Progenitor cell of endocrine pancreas (in vitro differentiated cells): ENCODE data around the gene KIF3C. TPM values are rescaled to one million over a fixed set of nuclear protein-coding genes. Genes with fewer than 3 reads are reported as not detected.
A peak's percentile ranks its signal among the peaks of the same experiment; 100 is the strongest.

Source experiments
- DNase-seq: peaks from one replicate; pipeline ENCODE4 v3.0.0; 2021; ENCODE audit warnings: low spot score; ENCODE audit not compliant: unreplicated experiment
- H3K27ac Mint-ChIP-seq: 2 replicates; pipeline ENCODE4 v1.8.0; 2021; ENCODE audit warnings: mild to moderate bottlenecking, moderate library complexity, mixed read lengths
- H3K27me3 Mint-ChIP-seq: 2 replicates; pipeline ENCODE4 v1.8.0; 2021; ENCODE audit warnings: mixed read lengths
- H3K36me3 Mint-ChIP-seq: 2 replicates; pipeline ENCODE4 v1.8.0; 2022; ENCODE audit warnings: mixed read lengths; ENCODE audit not compliant: insufficient read depth
- H3K4me1 Mint-ChIP-seq: 2 replicates; pipeline ENCODE4 v1.8.0; 2021; ENCODE audit warnings: low read depth, mixed read lengths
- H3K4me3 Mint-ChIP-seq: 2 replicates; pipeline ENCODE4 v1.8.0; 2021; ENCODE audit warnings: low read depth, mild to moderate bottlenecking, moderate library complexity, mixed read lengths
- H3K9me3 Mint-ChIP-seq: 2 replicates; pipeline ENCODE4 v1.8.0; 2021; ENCODE audit warnings: low read depth, mixed read lengths
- CTCF ChIP-seq: fragments of 200-600 bp; sonication (generic); IDR thresholded peaks from one replicate; pipeline ENCODE4 v1.5.0; 2021; ENCODE audit warnings: antibody characterized with exemption, mild to moderate bottlenecking; ENCODE audit not compliant: unreplicated experiment
- total RNA-seq: library from RNA; stranded (reverse); gene quantifications from 2 replicates; pipeline ENCODE4 v1.2.1, GENCODE V29; 2021

The KIF3C gene
- total RNA-seq, 1 donor from 2014 or later, result 42.3 TPM

GRCh38 chr2:25887624-25888242, 94.6 kb downstream of the KIF3C start:
- DNase-seq, result no peak
- H3K36me3 Mint-ChIP-seq, result no peaks in the 10 kb centered on the region
- H3K27me3 Mint-ChIP-seq, result peaks cover 8% of the 10 kb centered on the region
- H3K27ac Mint-ChIP-seq, result no peak overlapping the region
- H3K9me3 Mint-ChIP-seq, result no peaks in the 10 kb centered on the region
- H3K4me1 Mint-ChIP-seq, result no peaks in the 10 kb centered on the region
- no peak for TF ChIP-seq CTCF
- no peak overlapping the region for H3K4me3 Mint-ChIP-seq

GRCh38 chr2:25885933-25886332, 96.4 kb downstream of the KIF3C start:
- Mint-ChIP-seq H3K27ac (no peak overlapping the region), H3K9me3 (no peaks in the 10 kb centered on the region), H3K27me3 (peaks cover 21% of the 10 kb centered on the region), H3K4me1 (no peaks in the 10 kb centered on the region), H3K4me3 (no peak overlapping the region), H3K36me3 (no peaks in the 10 kb centered on the region)
- no peak for TF ChIP-seq CTCF
- no peak for DNase-seq

- H3K36me3 Mint-ChIP-seq, result no peaks in the 10 kb centered on the region
- H3K27me3 Mint-ChIP-seq, result peaks cover 29% of the 10 kb centered on the region
- peaks cover 5% of the 10 kb centered on the region for H3K4me1 Mint-ChIP-seq
- no peaks in the 10 kb centered on the region for H3K9me3 Mint-ChIP-seq
- no peak for TF ChIP-seq CTCF
- DNase-seq, result no peak
- H3K27ac Mint-ChIP-seq, result no peak overlapping the region
- H3K4me3 Mint-ChIP-seq, result no peak overlapping the region
Measured at GRCh38 chr2:25881764-25882163, 100.5 kb downstream of the KIF3C start.

- H3K27ac Mint-ChIP-seq, result no peak overlapping the region
- peaks cover 23% of the 10 kb centered on the region for H3K27me3 Mint-ChIP-seq
- H3K9me3 Mint-ChIP-seq, result no peaks in the 10 kb centered on the region
- peaks cover 8% of the 10 kb centered on the region for H3K4me1 Mint-ChIP-seq
- no peak for DNase-seq
- TF ChIP-seq CTCF, result no peak
- H3K36me3 Mint-ChIP-seq, result no peaks in the 10 kb centered on the region
- H3K4me3 Mint-ChIP-seq, result peak overlapping the region; percentile 96
Measured at GRCh38 chr2:25879133-25879730, 103.1 kb downstream of the KIF3C start.

- peak; percentile 5 for TF ChIP-seq CTCF
- Mint-ChIP-seq H3K27ac (peak within 1 kb of the TSS; percentile 99), H3K36me3 (no peaks in the 10 kb centered on the region), H3K9me3 (no peaks in the 10 kb centered on the region), H3K27me3 (peaks cover 23% of the 10 kb centered on the region), H3K4me3 (peak within 1 kb of the TSS; percentile 96), H3K4me1 (peaks cover 10% of the 10 kb centered on the region)
- peak; percentile 90 for DNase-seq
Measured at GRCh38 chr2:25878361-25879132, 103.8 kb downstream of the KIF3C start, which contains the start of gene ASXL2. Gene ASXL2, minus strand, starts transcription at chr2:25878487. Its CDS starts 265 bp downstream, at chr2:25878222.
